Activated naive CD8-positive, alpha-beta T cell treated with anti-CD3 and anti-CD28 coated beads, Interleukin-2, amount 10 ng/mL, durations not matched to agents 7 days and 5 days (primary cell): Measurements from ENCODE around the gene FAM168B. TPM values are rescaled to one million over a fixed set of nuclear protein-coding genes. Genes with fewer than 3 reads are reported as not detected.
"Not testable (repeated sequence)": the region's sequence is repeated elsewhere in the genome, so short reads cannot be mapped to it uniquely, and the experiment has no call there.

Source experiments
- ATAC-seq: fragments of 150-1000 bp; cut with Tn5 transposase; one replicate; pipeline ENCODE4 v1.10.0; 2021; ENCODE audit warnings: low read depth, moderate library complexity
- POLR2A ChIA-PET: fragments of 350-600 bp; sonication (Branson Sonifier 250); formaldehyde crosslinking; loops from one replicate; lab custom pipeline; 2021; ENCODE audit warnings: antibody characterized with exemption; lab: Charles Lee
- DNase-seq: peaks from one replicate; pipeline ENCODE4 v3.0.0; 2021
- H3K27ac Mint-ChIP-seq: one replicate; pipeline ENCODE4 v1.8.0; 2022; ENCODE audit warnings: mild to moderate bottlenecking, mixed read lengths
- H3K27me3 Mint-ChIP-seq: one replicate; pipeline ENCODE4 v1.8.0; 2022; ENCODE audit warnings: mild to moderate bottlenecking, moderate library complexity, mixed read lengths
- H3K36me3 Mint-ChIP-seq: one replicate; pipeline ENCODE4 v1.8.0; 2021; ENCODE audit warnings: mild to moderate bottlenecking, mixed read lengths
- H3K4me1 Mint-ChIP-seq: one replicate; pipeline ENCODE4 v1.8.0; 2021; ENCODE audit warnings: mixed read lengths
- H3K4me3 Mint-ChIP-seq: one replicate; pipeline ENCODE4 v1.8.0; 2022; ENCODE audit warnings: mild to moderate bottlenecking, moderate library complexity, mixed read lengths
- H3K9me3 Mint-ChIP-seq: one replicate; pipeline ENCODE4 v1.8.0; 2021; ENCODE audit warnings: mixed read lengths
- total RNA-seq, 2 experiments: library from RNA; stranded (reverse); gene quantifications; one replicate each; pipeline ENCODE4 v1.2.3, GENCODE V29; 2021

FAM168B gene
- total RNA-seq, 2 experiments from 2014 or later, result 63.0 to 67.9 TPM

- H3K36me3 Mint-ChIP-seq, result peaks cover 50% of the 10 kb centered on the region
- ATAC-seq, H3K9me3 Mint-ChIP-seq: not testable (repeated sequence)
Observed at GRCh38 chr2:131114950-131115349, 21.7 kb upstream of the FAM168B start.

DNA sequence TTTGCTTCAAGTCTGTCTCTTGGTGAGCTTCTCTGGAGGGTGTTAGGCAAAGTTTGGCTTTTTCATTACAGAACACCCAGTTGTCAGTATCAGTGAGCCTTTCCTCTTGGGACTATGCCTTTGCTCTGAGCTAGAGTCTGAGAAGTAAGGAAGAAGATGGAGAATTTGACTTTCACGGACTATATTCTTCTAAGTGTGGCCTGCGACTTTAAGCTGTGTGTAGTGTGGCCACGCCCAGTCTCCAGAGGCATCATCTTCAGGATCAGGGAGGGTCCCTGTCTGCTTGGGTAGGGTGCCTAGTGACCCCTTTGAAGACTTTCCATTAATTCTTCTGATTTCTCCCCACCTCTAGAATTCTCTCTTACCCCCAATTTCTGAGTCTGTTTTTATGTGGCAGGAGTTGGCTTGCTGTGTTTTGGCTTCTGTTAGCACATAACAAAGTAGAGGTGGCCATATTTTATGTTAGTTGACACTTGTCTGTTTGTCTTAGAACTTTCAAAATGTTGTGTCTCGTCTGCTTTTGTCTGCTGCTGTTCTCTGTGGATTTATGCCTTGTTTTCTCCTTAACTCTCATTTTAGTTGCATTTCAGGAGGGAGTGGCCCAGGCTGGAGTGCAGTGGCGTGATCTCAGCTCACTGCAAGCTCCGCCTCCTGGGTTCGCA, 20.4 kb upstream of the FAM168B start:
- ATAC-seq, result no peak
- H3K4me1 Mint-ChIP-seq, result peaks cover 32% of the 10 kb centered on the region
- H3K27ac Mint-ChIP-seq, result no peak overlapping the region
- peaks cover 6% of the 10 kb centered on the region for H3K9me3 Mint-ChIP-seq
- no peaks in the 10 kb centered on the region for H3K27me3 Mint-ChIP-seq
- peaks cover 54% of the 10 kb centered on the region for H3K36me3 Mint-ChIP-seq
- H3K4me3 Mint-ChIP-seq, result no peak overlapping the region
- POLR2A ChIA-PET, result interaction anchor here (0.8 kb wide), 1 partner anchor 9 kb away, joined by 3 read pairs; the partner anchor contains the start of gene PLEKHB2
- DNase-seq, result no peak

More at GRCh38 chr2:131114950-131115349, 21.7 kb upstream of the FAM168B start:
- H3K4me3 Mint-ChIP-seq, H3K27me3 Mint-ChIP-seq, POLR2A ChIA-PET, H3K27ac Mint-ChIP-seq, DNase-seq: not testable (repeated sequence)
- peaks cover 30% of the 10 kb centered on the region for H3K4me1 Mint-ChIP-seq

- ATAC-seq, result no peak
- peaks cover 36% of the 10 kb centered on the region for H3K4me1 Mint-ChIP-seq
Observed at GRCh38 chr2:131112529-131112928, 19.3 kb upstream of the FAM168B start.

DNA sequence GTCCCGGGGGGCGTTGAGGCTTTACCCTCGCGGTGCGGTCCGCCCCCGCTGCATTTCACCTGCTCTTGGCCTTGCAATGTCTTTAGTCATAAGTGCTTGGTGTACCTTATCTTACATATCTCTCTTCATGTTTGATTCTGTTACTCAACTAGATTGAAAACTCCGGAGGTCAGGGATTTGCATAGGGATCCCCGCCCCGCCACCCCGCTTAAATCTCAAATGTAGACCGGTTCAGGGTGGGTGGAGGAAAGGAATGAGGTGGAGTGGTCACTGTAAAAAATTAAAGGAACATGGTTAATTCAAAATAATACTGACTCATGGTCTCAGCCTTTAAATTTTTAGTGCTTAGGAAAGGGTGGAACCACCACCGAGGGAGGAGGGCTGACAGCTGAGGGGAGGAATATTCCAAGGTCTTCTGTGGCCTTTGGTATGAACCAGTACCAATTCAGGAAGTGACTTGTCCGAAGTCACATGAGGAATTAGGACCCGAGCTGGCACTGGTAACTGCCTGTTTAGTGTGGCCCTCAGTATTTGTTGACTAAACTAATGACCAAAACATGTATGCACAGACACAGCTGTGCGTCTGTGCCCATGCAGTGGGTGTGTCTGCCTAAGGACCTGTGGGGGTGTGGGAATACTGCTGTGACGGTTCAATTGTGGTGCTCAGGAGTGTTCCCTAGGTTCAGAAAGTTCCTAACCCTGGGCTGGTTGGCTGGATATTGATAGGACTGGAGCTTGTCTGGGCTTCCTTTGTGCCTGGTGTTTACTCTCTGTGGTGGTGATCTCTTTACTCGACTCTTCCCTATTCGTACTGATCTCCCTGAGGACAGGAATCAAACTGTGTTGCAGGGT, 12.9 kb upstream of the FAM168B start:
- DNase-seq, result no peak
- no peaks in the 10 kb centered on the region for H3K27me3 Mint-ChIP-seq
- H3K36me3 Mint-ChIP-seq, result peaks cover 21% of the 10 kb centered on the region
- H3K4me3 Mint-ChIP-seq, result peak overlapping the region; percentile 99
- ATAC-seq, result no peak
- peak overlapping the region; percentile 98 for H3K27ac Mint-ChIP-seq
- H3K9me3 Mint-ChIP-seq, result no peaks in the 10 kb centered on the region
- peaks cover 40% of the 10 kb centered on the region for H3K4me1 Mint-ChIP-seq
- POLR2A ChIA-PET, result interaction anchor here (6.4 kb wide), 1 partner anchor 13 kb away, joined by 86 read pairs; the partner anchor contains the start of gene FAM168B

More at GRCh38 chr2:131112529-131112928, 19.3 kb upstream of the FAM168B start:
- Mint-ChIP-seq H3K36me3 (peaks cover 58% of the 10 kb centered on the region), H3K9me3 (peaks cover 6% of the 10 kb centered on the region), H3K4me3 (no peak overlapping the region), H3K27me3 (no peaks in the 10 kb centered on the region), H3K27ac (peak overlapping the region; percentile 44)
- no peak for DNase-seq
- POLR2A ChIA-PET, result interaction anchor here (0.7 kb wide), 1 partner anchor 20 kb away, joined by 3 read pairs; no protein-coding TSS in a partner anchor

DNA sequence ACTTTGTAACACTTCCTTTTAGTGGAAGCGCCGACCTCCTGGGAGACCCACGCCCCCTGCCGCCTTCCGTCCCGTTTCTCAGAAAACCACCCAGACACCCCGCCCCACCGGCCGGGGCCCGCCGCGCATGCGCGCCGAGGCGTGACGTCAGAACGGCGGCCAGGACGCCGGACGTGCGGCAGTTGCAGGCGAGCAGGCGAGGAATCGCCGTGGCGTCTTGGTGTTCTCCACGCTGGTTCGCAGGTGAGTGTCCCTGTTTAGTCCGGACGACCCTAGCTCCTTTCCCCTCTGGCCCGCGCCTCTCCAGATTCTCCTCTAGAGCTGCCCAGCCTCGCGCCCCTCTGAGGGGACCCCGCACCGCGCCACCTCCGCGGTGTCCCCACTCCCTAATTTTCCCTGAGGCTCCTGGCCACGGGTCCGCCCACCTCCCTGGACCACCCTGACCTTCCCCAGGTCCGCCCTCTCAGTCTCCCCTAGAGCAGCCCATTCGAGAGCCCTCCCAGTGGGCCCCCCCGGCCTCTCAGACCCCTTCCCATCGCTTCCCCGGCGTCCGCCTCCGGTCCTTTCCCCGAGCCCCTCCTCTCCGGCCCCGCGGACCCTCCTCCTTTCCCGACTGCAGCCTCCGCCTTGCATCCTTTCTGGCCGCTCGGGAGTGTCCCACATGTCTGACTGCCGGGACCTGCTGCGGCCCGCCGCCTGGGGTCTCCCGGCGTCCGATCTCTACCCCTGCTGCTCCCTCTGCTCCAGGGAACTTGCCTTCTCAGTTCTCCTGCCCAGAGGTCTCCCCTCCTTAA, 12.1 kb upstream of the FAM168B start, which contains the start of gene PLEKHB2:
PLEKHB2 (plus strand) TSS at position 181 of the 794 bp plus-strand sequence. CDS start 15,606 bp downstream, outside the sequence.
- POLR2A ChIA-PET, result interaction anchor here (1.0 to 6.4 kb wide), 4 partner anchors 8 to 64 kb away, joined by 3 to 86 read pairs (median 4); partner anchors contain the start of gene FAM168B
- no peaks in the 10 kb centered on the region for H3K9me3 Mint-ChIP-seq
- peak within 1 kb of the TSS; percentile 98 for H3K27ac Mint-ChIP-seq
- H3K36me3 Mint-ChIP-seq, result peaks cover 15% of the 10 kb centered on the region
- peaks cover 36% of the 10 kb centered on the region for H3K4me1 Mint-ChIP-seq
- ATAC-seq (peak; percentile 78), DNase-seq (peak; percentile 99)
- peak within 1 kb of the TSS; percentile 99 for H3K4me3 Mint-ChIP-seq
- H3K27me3 Mint-ChIP-seq, result no peaks in the 10 kb centered on the region

DNA sequence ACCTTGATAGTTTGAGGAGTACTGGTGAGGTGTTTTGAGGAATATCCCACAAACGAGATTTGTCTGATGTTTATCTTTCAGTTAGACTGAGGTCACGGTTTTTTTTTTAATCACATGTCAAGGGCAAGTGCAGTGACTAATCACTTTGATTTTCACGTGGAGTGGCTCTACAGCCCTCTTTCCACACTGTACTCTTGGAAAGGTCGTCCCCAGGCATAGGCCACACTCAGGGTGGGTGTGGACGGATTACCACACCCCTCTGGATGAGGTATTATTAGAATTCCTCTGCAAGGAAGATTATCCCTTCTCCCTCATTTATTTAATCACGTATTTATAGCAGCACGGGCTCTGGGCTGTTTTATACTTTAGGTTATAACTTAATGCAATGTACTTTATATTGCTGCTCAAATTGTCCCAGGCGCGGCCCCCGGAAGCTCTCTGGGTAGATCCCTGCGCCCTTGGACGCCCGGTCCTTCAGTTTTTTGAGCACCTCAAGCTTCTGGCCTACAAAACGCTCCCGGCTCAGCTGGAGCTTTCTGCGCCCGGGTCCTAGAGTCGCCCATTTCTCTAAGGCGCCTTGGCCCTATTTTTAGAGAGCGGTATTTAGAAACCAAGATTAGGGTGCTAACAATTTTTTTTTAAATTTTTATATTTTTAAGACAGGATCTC, 11.4 kb upstream of the FAM168B start:
- DNase-seq, result no peak
- peaks cover 33% of the 10 kb centered on the region for H3K4me1 Mint-ChIP-seq
- POLR2A ChIA-PET, result interaction anchor here (1.0 to 6.4 kb wide), 4 partner anchors 9 to 63 kb away, joined by 3 to 86 read pairs (median 4); partner anchors contain the start of gene FAM168B
- peak overlapping the region; percentile 98 for H3K27ac Mint-ChIP-seq
- ATAC-seq, result peak; percentile 65
- H3K27me3 Mint-ChIP-seq, result no peaks in the 10 kb centered on the region
- peak overlapping the region; percentile 99 for H3K4me3 Mint-ChIP-seq
- peaks cover 11% of the 10 kb centered on the region for H3K36me3 Mint-ChIP-seq
- no peaks in the 10 kb centered on the region for H3K9me3 Mint-ChIP-seq

- no peak overlapping the region for H3K4me3 Mint-ChIP-seq
- no peak for DNase-seq
- no peaks in the 10 kb centered on the region for H3K9me3 Mint-ChIP-seq
- H3K27me3 Mint-ChIP-seq, result no peaks in the 10 kb centered on the region
- POLR2A ChIA-PET, result interaction anchor here (6.4 kb wide), 1 partner anchor 10 kb away, joined by 86 read pairs; the partner anchor contains the start of gene FAM168B
- H3K27ac Mint-ChIP-seq, result no peak overlapping the region
- H3K36me3 Mint-ChIP-seq, result peaks cover 3% of the 10 kb centered on the region
- no peak for ATAC-seq
- peaks cover 25% of the 10 kb centered on the region for H3K4me1 Mint-ChIP-seq
Observed at GRCh38 chr2:131103165-131103564, 9.9 kb upstream of the FAM168B start.

DNA sequence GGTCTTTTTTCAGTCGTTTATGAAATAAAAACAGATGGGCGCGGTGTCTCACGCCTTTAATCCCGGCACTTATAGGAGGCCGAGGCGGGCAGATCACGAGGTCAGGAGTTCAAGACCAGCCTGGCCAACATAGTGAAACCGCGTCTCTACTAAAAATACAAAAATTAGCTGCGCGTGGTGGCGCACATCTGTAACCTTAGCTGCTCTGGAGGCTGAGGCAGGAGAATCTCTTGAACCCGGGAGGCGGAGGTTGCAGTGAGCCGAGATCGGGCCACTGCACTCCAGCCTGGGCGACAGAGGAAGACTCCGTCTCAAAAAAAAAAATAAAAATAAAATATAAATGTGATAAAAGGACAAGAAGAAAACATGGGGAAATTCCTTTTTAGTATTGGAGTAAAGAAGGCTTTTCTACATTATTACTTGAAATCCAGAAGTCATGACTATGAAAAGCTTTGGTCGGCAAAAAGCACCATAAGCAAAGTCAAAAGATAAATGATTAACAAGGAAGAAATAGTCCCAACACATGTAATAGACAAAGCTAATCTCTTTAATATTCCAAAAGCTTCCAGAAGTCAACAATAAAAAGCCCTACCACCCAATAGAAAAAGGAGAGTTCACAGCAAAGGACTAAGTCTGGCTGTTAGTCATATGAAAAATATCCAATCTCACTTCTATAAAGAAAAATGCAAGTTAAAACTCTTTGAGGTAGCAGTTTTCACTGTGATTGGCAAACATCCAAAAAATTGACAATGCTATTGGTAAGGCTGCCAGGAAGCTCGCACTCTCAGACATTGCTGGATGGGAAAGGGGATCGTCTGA, 1.4 kb upstream of the FAM168B start:
- H3K27me3 Mint-ChIP-seq, result peaks cover 2% of the 10 kb centered on the region
- peaks cover 1% of the 10 kb centered on the region for H3K36me3 Mint-ChIP-seq
- POLR2A ChIA-PET, result interaction anchor here (0.6 to 3.9 kb wide), 3 partner anchors 10 to 113 kb away, joined by 3 to 86 read pairs (median 3); partner anchors contain the start of gene PLEKHB2

GRCh38 chr2:131093696-131094462, 619 bp upstream of the FAM168B start:
- Mint-ChIP-seq H3K4me1 (peaks cover 15% of the 10 kb centered on the region), H3K9me3 (no peaks in the 10 kb centered on the region), H3K27ac (peak overlapping the region; percentile 98), H3K4me3 (peak overlapping the region; percentile 96), H3K27me3 (peaks cover 2% of the 10 kb centered on the region), H3K36me3 (peaks cover 3% of the 10 kb centered on the region)
- POLR2A ChIA-PET, result interaction anchor here (0.8 to 3.9 kb wide), 6 partner anchors 10 to 399 kb away, joined by 3 to 86 read pairs (median 6); partner anchors contain the start of genes MZT2A and PLEKHB2
- no peak for DNase-seq
- peak; percentile 82 for ATAC-seq

More for the DNA sequence above, 1.4 kb upstream of the FAM168B start:
- Mint-ChIP-seq H3K4me3 (peak overlapping the region; percentile 96), H3K27ac (peak overlapping the region; percentile 98), H3K9me3 (no peaks in the 10 kb centered on the region), H3K4me1 (peaks cover 15% of the 10 kb centered on the region)
- DNase-seq (no peak), ATAC-seq (no peak)

DNA sequence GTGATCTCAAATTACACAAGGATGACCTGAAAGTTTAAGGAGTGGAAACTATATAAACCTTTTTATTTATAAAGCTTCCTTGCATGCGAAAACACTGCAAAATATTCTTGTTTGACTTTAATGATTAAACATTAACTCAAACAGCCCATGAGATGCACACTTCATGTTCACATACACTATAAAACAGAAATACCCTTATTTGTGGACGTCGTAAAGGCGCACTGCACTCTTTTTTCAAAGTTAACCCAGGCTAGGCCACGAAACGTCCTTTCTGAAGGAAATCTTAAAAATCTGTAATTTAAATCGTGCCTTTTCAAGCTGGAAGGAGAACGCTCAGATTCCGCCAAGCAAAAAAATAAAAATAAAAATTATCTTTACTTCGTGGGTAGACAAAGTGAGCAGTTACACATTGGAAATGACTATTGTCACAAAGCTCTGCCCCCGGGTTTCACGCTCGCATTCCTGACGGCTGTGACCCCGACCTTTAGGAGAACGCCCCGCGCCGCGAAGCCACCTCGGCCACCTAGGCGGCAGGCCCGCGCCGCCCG, 728 bp downstream of the FAM168B start:
- H3K4me3 Mint-ChIP-seq, result peak overlapping the region; percentile 81
- H3K27me3 Mint-ChIP-seq, result peaks cover 2% of the 10 kb centered on the region
- H3K4me1 Mint-ChIP-seq, result peaks cover 17% of the 10 kb centered on the region
- peaks cover 12% of the 10 kb centered on the region for H3K36me3 Mint-ChIP-seq
- peak overlapping the region; percentile 78 for H3K27ac Mint-ChIP-seq
- no peaks in the 10 kb centered on the region for H3K9me3 Mint-ChIP-seq
- POLR2A ChIA-PET, result interaction anchor here (0.7 to 3.9 kb wide), 11 partner anchors 9 to 400 kb away, joined by 3 to 86 read pairs (median 3); partner anchors contain the start of genes MZT2A and PLEKHB2
- no peak for DNase-seq
- no peak for ATAC-seq
